NT2/D1 (cell line): ENCODE measurements around the gene RHOG.

ENCODE experiments used
- DNase-seq: peaks from one replicate; pipeline ENCODE4 v3.0.0-alpha.2; 2011; ENCODE audit warnings: low read depth, low spot score
- H3K27me3 ChIP-seq: 2 replicates; pipeline ENCODE4 v1.6.0; 2011; ENCODE audit warnings: mild to moderate bottlenecking; ENCODE audit not compliant: insufficient read length, insufficient read depth
- H3K36me3 ChIP-seq: 2 replicates; pipeline ENCODE4 v1.6.1; 2011; ENCODE audit warnings: mild to moderate bottlenecking, low read length, mixed read lengths; ENCODE audit not compliant: insufficient read depth, insufficient read length
- H3K4me1 ChIP-seq: 2 replicates; pipeline ENCODE4 v1.5.1; 2011; ENCODE audit not compliant: insufficient read depth, insufficient read length
- H3K4me3 ChIP-seq: 2 replicates; pipeline ENCODE4 v1.5.1; 2011; ENCODE audit warnings: low read depth; ENCODE audit not compliant: insufficient read length
- H3K9ac ChIP-seq: 2 replicates; pipeline ENCODE4 v1.6.0; 2011; ENCODE audit warnings: low read depth; ENCODE audit not compliant: insufficient read length
- H3K9me3 ChIP-seq: 2 replicates; pipeline ENCODE4 v1.5.1; 2011; ENCODE audit warnings: mild to moderate bottlenecking, low read length; ENCODE audit not compliant: insufficient read depth
- SUZ12 ChIP-seq: IDR thresholded peaks from 2 replicates; pipeline ENCODE4 v1.6.1; 2011; ENCODE audit not compliant: insufficient read length, insufficient read depth; ENCODE audit errors: extremely low read depth
- YY1 ChIP-seq: IDR thresholded peaks from 2 replicates; pipeline ENCODE4 v1.6.1; 2011; ENCODE audit not compliant: insufficient read length, insufficient read depth
- ZNF274 ChIP-seq: IDR thresholded peaks from 2 replicates; pipeline ENCODE4 v1.6.1; 2011; ENCODE audit warnings: mild to moderate bottlenecking, low read depth, low read length

RHOG gene

DNA sequence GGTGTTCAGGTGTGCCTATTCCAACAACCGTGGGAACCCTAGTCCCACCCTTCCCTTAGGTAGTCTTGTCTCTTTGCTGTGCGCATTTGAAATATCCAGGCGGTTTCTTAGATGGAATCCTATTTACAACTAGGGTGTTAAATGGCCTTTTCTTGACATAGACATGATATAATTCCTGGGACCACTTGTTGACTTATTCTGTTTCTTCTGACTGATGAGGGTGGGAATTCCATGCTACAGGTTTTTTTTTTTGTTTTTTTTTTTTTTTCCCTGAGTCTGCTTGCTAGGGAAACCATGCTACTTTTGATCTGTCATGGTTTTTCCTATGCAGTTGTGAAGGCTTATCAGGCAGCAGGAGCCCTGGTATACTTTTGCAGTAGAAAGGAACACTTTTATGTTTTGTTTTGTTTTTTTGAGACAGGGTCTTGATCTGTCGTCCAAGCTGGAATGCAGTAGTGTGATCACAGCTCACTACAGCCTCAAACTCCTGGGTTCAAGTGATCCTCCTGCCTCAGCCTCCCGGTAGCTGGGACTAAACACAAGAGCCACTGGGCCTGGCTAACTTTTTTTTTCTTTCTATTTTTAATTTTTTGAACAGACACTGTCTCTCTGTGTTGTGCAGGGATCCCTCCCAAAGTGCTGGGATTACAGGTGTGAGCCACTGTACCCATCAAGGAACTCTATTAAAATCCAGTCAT, 16.2 kb upstream of the RHOG start:
- Histone ChIP-seq H3K36me3 (no peaks in the 10 kb centered on the region), H3K4me3 (peak overlapping the region; percentile 66), H3K27me3 (peaks cover 8% of the 10 kb centered on the region), H3K9me3 (no peaks in the 10 kb centered on the region), H3K9ac (no peak overlapping the region), H3K4me1 (peaks cover 16% of the 10 kb centered on the region)
- DNase-seq: no peak
- TF ChIP-seq YY1 (no peak), SUZ12 (no peak), ZNF274 (no peak)

DNA sequence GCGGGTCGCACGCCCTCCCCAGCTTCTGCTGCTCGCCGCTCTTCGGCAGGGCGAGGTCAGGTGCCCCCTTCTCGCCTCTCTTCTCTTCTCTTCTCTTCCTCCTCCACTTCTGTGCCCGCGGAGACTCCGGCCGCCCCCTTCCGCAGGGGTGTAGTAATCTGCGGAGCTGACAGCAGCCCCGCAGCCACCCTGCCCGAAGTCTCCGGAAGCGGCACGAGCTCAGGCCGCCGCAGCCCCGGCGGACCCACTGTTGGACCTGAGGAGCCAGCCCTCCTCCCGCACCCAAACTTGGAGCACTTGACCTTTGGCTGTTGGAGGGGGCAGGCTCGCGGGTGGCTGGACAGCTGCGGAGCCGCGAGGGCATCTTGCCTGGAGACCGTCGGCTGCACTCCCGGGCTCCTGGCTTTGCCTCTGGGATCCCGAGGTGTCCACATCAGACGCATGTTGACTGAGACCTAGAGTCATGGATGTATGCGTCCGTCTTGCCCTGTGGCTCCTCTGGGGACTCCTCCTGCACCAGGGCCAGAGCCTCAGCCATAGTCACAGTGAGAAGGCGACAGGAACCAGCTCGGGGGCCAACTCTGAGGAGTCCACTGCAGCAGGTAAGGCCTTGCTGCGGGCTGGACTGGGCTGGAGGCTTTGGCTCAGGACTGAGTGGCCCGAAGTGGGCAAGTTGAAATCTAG, 15.2 kb upstream of the RHOG start:
- Histone ChIP-seq H3K27me3 (peaks cover 8% of the 10 kb centered on the region), H3K4me1 (peaks cover 15% of the 10 kb centered on the region), H3K9me3 (no peaks in the 10 kb centered on the region), H3K36me3 (no peaks in the 10 kb centered on the region), H3K4me3 (peak overlapping the region; percentile 66), H3K9ac (peak overlapping the region; percentile 78)
- no peak for DNase-seq
- no peak for TF ChIP-seq ZNF274
- TF ChIP-seq SUZ12: no peak
- TF ChIP-seq YY1: no peak

DNA sequence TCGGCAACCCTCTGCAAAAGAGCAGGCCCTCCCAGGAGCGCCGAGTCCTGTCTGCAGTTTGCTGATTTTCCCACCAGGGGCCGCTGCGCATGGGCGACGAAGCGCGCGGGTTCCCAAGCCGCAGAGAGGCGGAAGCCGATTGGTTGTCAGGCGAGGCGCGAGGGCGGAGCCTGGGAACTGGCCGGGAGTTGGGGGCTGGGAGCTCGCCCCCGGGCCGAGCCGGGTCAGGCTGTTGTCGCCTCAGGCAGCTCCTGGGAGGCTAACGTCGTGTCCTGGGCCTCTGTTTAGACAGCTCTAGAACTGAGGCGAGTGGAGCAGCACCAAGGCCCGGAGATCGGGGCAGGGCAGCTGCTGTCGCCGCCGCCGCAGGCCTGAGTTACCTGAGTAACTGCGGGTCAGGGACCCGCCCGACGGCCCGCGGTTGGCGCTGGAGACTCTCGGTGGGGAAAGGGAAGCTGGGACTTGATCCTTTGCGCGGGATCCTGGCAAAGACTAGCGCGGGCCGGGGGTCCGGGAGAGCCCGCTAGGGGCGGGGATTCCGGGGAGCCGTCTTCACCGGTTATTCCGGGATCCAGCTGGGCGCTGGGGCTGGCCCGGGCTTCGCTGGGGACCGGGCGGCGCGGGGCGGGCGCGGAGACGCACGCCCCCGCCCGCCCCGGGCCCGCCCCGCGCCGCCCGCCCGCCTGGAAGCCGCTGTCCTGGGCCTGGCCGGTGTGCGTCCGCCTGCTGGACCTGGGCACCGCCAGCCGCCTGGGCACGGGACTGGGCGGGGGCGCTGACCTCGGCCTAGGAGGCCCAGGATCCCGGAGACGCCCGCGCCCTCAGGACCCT, 14.4 kb upstream of the RHOG start, which contains the start of gene STIM1:
STIM1 (plus strand) TSS at position 688 of the 831 bp plus-strand sequence. CDS start 607 bp downstream, outside the sequence.
- no peaks in the 10 kb centered on the region for H3K9me3 ChIP-seq
- peak within 1 kb of the TSS; percentile 69 for H3K4me3 ChIP-seq
- H3K9ac ChIP-seq: peak within 1 kb of the TSS; percentile 89
- no peak for TF ChIP-seq YY1
- TF ChIP-seq SUZ12: no peak
- TF ChIP-seq ZNF274: no peak
- H3K27me3 ChIP-seq: peaks cover 8% of the 10 kb centered on the region
- H3K4me1 ChIP-seq: peaks cover 13% of the 10 kb centered on the region
- peak; percentile 93 for DNase-seq
- no peaks in the 10 kb centered on the region for H3K36me3 ChIP-seq

DNA sequence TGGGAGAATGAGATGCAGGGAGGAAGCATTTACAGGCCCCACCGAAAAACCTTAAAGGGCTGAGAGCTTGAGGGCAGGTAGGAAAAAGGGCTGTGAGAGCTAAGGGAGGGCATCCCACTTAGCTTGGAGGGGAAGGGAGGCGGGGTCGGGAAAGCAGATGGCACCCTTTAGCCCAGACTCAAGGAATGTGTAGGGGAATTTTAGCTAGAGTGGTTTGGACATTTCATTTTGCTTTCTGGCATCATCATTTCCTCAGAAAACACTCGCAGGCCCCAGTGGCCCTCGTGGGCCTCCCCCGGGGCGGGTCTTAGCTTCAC, 13.9 kb upstream of the RHOG start:
- TF ChIP-seq SUZ12 (no peak), YY1 (no peak), ZNF274 (no peak)
- Histone ChIP-seq H3K27me3 (peaks cover 8% of the 10 kb centered on the region), H3K36me3 (no peaks in the 10 kb centered on the region), H3K4me3 (peak overlapping the region; percentile 69), H3K4me1 (peaks cover 13% of the 10 kb centered on the region), H3K9ac (peak overlapping the region; percentile 46), H3K9me3 (no peaks in the 10 kb centered on the region)
- no peak for DNase-seq

- Histone ChIP-seq H3K4me1 (peaks cover 8% of the 10 kb centered on the region), H3K27me3 (peaks cover 8% of the 10 kb centered on the region), H3K4me3 (no peak overlapping the region), H3K9ac (peak overlapping the region; percentile 37), H3K36me3 (no peaks in the 10 kb centered on the region), H3K9me3 (no peaks in the 10 kb centered on the region)
- TF ChIP-seq ZNF274 (no peak), YY1 (no peak), SUZ12 (no peak)
- DNase-seq: no peak
Measured at GRCh38 chr11:3853899-3854659, 13.3 kb upstream of the RHOG start.

- H3K9me3 ChIP-seq: no peaks in the 10 kb centered on the region
- H3K4me1 ChIP-seq: peaks cover 7% of the 10 kb centered on the region
- no peak overlapping the region for H3K4me3 ChIP-seq
- DNase-seq: no peak
- no peak overlapping the region for H3K9ac ChIP-seq
- H3K27me3 ChIP-seq: peaks cover 8% of the 10 kb centered on the region
- no peak for TF ChIP-seq YY1
- TF ChIP-seq SUZ12: no peak
- TF ChIP-seq ZNF274: no peak
- H3K36me3 ChIP-seq: no peaks in the 10 kb centered on the region
Measured at GRCh38 chr11:3853545-3853842, 12.7 kb upstream of the RHOG start.
